GM15510 (cell line): Measurements from ENCODE around the gene NBDY.

Experiments
- POLR2A ChIP-seq: IDR thresholded peaks from 3 replicates; pipeline ENCODE4 v1.6.1; 2011; ENCODE audit warnings: borderline replicate concordance; ENCODE audit not compliant: insufficient read length; ENCODE audit errors: extremely low read depth

NBDY gene

GRCh38 chrX:56762707-56763555 lies 33.9 kb downstream of the NBDY start:
- TF ChIP-seq POLR2A: no peak

DNA sequence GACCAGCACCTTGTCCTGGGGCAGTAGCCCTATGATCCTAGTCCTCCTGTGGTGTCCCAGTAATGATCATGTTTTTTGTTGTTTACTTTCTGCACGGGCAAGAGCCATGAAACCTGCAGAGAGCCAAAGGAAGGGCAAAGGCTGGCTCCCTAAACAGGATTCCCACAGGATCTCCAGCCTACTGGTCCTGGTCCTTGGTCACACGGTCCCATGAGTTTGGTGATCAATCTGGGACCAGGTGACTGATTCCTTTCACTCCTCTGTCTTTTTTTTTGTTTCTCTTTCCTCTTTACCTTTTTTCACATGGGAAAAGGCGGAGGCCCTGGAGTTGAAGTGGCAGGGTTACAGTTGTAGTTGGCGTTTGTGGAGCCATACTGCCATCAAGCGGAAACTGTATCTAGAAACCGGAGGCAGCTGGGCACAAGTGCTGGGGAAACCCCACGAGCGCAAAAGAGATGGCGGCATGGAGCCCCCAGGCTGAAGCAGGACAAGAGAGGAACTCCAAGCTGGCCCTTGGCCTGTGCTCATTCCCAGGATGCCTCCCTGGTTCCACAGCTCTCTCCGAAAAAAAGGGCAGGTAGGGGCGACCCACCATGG lies 34.6 kb downstream of the NBDY start:
- TF ChIP-seq POLR2A: no peak

GRCh38 chrX:56764153-56764974 lies 35.3 kb downstream of the NBDY start:
- TF ChIP-seq POLR2A: no peak

DNA sequence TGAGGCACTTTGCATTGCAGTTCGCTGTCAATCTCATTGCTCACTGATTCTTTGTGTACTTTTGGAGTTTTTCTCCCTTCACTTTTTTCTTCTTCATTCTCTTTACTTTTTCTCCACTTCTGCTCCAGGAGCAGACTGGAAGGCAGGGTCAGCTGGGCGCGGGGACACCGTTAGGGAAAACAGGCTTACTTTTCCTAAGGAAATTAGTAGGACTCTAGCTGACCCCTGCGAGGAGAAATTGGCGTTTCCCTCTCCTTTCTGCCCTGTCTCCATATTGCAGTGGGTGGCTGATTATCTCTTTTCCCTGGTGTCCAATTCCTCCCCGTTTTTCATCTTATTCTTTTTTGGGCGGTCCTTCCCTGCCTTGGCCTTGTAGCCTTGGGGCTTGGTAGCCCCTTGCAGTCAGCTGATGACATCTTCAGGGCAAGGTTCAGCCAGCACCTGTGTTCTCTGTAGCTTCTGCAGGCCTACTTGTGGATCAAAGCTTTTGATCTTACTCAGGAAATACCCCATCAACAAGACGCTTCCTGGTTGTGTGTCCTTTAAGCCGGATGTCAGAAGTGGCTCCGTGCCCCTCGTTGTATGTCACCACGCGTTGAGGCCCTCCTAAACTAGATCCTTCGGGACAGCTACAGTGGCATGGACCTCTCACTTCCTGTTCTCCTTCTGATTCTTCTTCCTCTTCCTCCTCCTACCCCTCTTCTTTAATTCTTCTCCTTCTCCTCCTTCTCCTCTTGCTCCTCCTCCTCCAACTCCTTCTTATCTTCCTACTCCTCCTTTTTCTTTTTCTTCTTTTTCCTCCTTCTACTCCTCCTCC lies 36.1 kb downstream of the NBDY start:
- TF ChIP-seq POLR2A: no peak

DNA sequence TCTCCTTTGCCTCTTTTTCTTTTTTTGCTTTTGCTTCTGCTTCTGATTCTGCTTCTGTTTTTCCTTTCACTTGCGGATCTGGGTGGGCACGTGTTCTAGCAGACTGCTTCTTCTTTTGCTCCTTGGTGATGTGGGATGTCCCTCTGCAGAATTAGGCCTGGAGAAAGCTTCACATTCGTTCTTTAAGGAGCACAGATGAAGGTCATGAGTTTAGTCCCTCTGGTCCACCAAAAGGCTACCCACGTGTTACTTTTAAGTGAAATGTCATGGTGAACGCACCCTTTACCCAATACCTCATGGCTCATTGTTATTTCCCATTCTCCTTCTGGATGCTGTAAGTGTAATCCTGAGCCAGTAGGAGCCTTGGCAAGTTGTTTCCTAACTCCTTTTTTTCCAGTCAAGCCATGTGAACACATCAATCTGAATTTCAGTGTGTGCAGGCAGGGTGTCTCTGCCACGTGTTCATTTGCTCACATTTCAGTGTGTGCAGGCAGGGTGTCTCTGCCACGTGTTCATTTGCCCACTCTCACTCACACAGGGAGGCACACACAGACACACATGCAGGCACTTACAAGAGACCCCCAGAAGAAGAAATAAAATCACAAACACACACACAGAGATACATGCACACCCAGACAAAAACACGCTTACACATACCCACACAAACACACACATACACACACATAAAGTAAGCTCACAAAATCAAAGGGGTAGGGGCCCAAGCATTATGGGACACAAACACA lies 36.9 kb downstream of the NBDY start:
- no peak for TF ChIP-seq POLR2A

GRCh38 chrX:56766554-56767347 lies 37.7 kb downstream of the NBDY start:
- TF ChIP-seq POLR2A: no peak

DNA sequence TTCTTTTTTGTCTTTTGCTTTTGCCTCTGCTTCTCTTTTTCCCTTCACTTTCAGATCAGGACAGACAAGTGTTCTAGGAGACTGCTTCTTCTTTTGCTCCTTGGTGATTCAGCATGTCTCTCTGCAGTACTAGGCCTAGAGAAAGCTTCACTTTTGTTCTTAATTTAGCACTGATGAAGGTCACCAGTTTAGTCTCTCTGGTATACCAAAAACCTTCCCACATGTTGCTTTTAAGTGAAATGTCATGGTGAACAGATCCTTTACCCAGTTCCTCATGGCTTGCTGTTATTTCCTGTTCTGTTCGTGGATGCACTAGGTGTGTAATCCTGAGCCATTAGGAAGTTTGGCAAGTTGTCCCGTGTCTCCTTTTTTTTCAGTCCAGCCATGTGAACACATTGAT lies 53.3 kb downstream of the NBDY start:
- no peak for TF ChIP-seq POLR2A

GRCh38 chrX:56782791-56783449 lies 53.9 kb downstream of the NBDY start:
- TF ChIP-seq POLR2A: no peak

GRCh38 chrX:56783450-56783831 lies 54.4 kb downstream of the NBDY start:
- TF ChIP-seq POLR2A: no peak

DNA sequence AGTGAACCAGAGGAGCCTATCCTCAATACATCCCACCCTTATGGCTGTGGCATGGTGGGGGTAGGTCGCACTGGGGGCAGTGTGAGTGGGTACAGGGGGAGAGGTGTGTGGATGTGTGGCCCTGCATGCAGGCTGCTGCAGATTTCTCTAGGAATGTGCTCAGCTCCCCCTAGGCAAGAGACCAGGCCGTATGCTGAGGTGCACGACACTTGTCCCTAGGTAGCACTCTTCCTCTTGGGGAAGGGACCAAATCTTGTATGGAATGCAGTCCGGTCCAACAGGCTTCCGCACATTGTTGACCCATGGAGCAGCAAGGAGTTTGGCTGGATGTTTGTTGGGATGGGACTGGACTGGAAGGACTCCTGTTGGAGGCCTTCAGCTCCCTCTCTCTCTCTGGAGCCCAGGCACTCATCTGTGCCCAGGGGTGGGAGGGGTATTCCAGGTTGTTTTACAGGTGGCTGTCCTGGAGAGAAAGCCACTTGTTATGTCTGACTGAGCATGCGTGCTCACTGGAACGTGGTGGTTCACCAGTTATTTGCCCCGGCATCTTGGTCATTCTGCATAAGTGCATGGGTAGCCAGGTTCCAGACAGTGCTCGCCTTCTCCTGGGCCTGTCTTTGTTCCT lies 55.1 kb downstream of the NBDY start:
- TF ChIP-seq POLR2A: no peak

DNA sequence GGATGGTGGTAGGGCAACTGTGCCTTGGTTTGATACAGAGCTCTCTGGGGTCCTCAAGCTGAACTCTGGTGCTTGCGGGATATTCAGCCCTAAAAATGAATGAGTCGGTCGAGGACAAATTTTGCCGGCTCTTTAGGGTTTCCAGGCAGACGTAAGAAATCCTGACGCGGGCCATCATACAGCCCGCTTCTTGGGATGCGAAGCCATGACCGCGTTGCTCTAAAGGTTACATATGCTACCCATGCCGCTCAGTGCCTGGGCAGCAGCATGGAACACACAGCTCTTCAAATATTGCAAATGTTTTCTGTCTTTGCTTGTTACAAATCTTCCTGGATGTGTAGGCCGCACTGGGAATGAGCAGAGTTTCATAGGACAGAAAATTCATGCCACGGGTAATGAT lies 55.6 kb downstream of the NBDY start:
- TF ChIP-seq POLR2A: no peak

- TF ChIP-seq POLR2A: no peak
These were observed 56.4 kb downstream of the NBDY start for GRCh38 chrX:56785442-56785841.
